Endodermal cell (in vitro differentiated cells): ENCODE data around the gene METTL24. TPM values are rescaled to one million over a fixed set of nuclear protein-coding genes. Genes with fewer than 3 reads are reported as not detected.

Source experiments
- DNase-seq: peaks from one replicate; pipeline ENCODE4 v3.0.0-alpha.2; 2017
- H3K27ac ChIP-seq: 2 replicates; pipeline ENCODE4 v1.5.1; 2013; ENCODE audit warnings: mild to moderate bottlenecking, low read depth, low read length, moderate library complexity
- H3K27me3 ChIP-seq: 2 replicates; pipeline ENCODE4 v1.6.1; 2013; ENCODE audit warnings: mild to moderate bottlenecking, low read length, moderate library complexity; ENCODE audit not compliant: insufficient read depth, control insufficient read depth, poor library complexity, severe bottlenecking
- H3K36me3 ChIP-seq: 2 replicates; pipeline ENCODE4 v1.7.0; 2013; ENCODE audit warnings: mild to moderate bottlenecking, low read length, moderate library complexity; ENCODE audit not compliant: control insufficient read depth, insufficient read depth
- H3K4me1 ChIP-seq: one replicate; pipeline ENCODE4 v1.7.0; 2013; ENCODE audit warnings: low read length; ENCODE audit not compliant: control insufficient read depth, insufficient read depth
- H3K4me3 ChIP-seq: 2 replicates; pipeline ENCODE4 v1.5.1; 2013; ENCODE audit warnings: mild to moderate bottlenecking, low read length, moderate library complexity
- H3K9ac ChIP-seq: 2 replicates; pipeline ENCODE4 v1.6.1; 2013; ENCODE audit warnings: mild to moderate bottlenecking, low read length, moderate library complexity; ENCODE audit not compliant: poor library complexity, severe bottlenecking; ENCODE audit errors: extremely low read depth
- H3K9me3 ChIP-seq: 2 replicates; pipeline ENCODE4 v1.6.1; 2013; ENCODE audit warnings: mild to moderate bottlenecking, low read length, moderate library complexity; ENCODE audit not compliant: control insufficient read depth
- H3K27ac Mint-ChIP-seq: 2 replicates; pipeline ENCODE4 v1.8.0; 2020; ENCODE audit warnings: mixed read lengths
- H3K27me3 Mint-ChIP-seq: 2 replicates; pipeline ENCODE4 v1.8.0; 2021; ENCODE audit warnings: mild to moderate bottlenecking, mixed read lengths; ENCODE audit not compliant: insufficient read depth
- H3K36me3 Mint-ChIP-seq: 2 replicates; pipeline ENCODE4 v1.8.0; 2020; ENCODE audit warnings: low read depth, mixed read lengths
- H3K4me1 Mint-ChIP-seq: 2 replicates; pipeline ENCODE4 v1.8.0; 2020; ENCODE audit warnings: mixed read lengths
- H3K4me3 Mint-ChIP-seq: 2 replicates; pipeline ENCODE4 v1.8.0; 2020; ENCODE audit warnings: mild to moderate bottlenecking, moderate library complexity, mixed read lengths
- H3K9me3 Mint-ChIP-seq: 2 replicates; pipeline ENCODE4 v1.8.0; 2020; ENCODE audit warnings: mild to moderate bottlenecking, mixed read lengths
- WGBS, 2 experiments: methylation state at CpG; one replicate each; pipeline versions ENCODE4 v1.1.5 to v1.1.7; 2013; ENCODE audit warnings: missing lambda C conversion rate in 2 of 2, mixed read lengths in 1 of 2; ENCODE audit not compliant: insufficient coverage in 1 of 2, insufficient read length in 1 of 2; 5-methylcytosine and 5-hydroxymethylcytosine counted together
- total RNA-seq, 2 donors: library from RNA; stranded (reverse); fragmentation: NEBNext Ultra II Directional in 1 of 2; extraction: Animal tissue kit (Norgen Biotek cat#: 25700) in 1 of 2; gene quantifications; 2 replicates in 1 of 2; 3 replicates in 1 of 2; pipeline ENCODE4 v1.2.1, GENCODE V29; 2021
- TF ChIP-seq, protein P1 (sequence below): fragments of 200-600 bp; sonication (generic); conservative IDR thresholded peaks from 2 replicates; pipeline ENCODE4 v1.5.0; 2021; ENCODE audit warnings: antibody characterized with exemption, mild to moderate bottlenecking

Gene METTL24
- total RNA-seq, 2 donors from 2014 or later: 0.24 to 1.3 TPM

DNA sequence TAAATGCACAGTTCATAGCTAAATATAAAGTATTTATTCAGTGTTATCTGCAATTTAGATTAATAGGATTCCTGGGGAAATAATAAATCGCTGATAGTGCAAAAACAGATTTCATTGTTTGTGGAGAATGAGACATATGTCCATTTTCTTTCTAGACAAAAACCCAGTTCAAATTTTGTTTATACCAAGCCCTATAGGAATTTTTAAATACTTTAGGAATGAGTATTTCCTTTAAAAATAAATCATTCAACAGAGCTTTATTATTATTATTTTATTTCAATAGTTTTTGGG, 86.5 kb downstream of the METTL24 start:
- no peak overlapping the region for H3K27ac ChIP-seq
- DNase-seq: no peak
- Mint-ChIP-seq H3K9me3 (no peaks in the 10 kb centered on the region), H3K4me1 (peaks cover 7% of the 10 kb centered on the region), H3K36me3 (no peaks in the 10 kb centered on the region), H3K27ac (no peak overlapping the region), H3K4me3 (no peak overlapping the region), H3K27me3 (no peaks in the 10 kb centered on the region)
- no peak overlapping the region for H3K9ac ChIP-seq
- H3K36me3 ChIP-seq: no peaks in the 10 kb centered on the region
- no peaks in the 10 kb centered on the region for H3K4me1 ChIP-seq
- H3K4me3 ChIP-seq: no peak overlapping the region
- H3K27me3 ChIP-seq: no peaks in the 10 kb centered on the region
- H3K9me3 ChIP-seq: no peaks in the 10 kb centered on the region
- WGBS, 2 experiments: 88% methylated on average over 1 of the region's 1 CpG; no CpG with 5 or more reads in 1 of the 2 experiments
- TF ChIP-seq, protein P1, sequence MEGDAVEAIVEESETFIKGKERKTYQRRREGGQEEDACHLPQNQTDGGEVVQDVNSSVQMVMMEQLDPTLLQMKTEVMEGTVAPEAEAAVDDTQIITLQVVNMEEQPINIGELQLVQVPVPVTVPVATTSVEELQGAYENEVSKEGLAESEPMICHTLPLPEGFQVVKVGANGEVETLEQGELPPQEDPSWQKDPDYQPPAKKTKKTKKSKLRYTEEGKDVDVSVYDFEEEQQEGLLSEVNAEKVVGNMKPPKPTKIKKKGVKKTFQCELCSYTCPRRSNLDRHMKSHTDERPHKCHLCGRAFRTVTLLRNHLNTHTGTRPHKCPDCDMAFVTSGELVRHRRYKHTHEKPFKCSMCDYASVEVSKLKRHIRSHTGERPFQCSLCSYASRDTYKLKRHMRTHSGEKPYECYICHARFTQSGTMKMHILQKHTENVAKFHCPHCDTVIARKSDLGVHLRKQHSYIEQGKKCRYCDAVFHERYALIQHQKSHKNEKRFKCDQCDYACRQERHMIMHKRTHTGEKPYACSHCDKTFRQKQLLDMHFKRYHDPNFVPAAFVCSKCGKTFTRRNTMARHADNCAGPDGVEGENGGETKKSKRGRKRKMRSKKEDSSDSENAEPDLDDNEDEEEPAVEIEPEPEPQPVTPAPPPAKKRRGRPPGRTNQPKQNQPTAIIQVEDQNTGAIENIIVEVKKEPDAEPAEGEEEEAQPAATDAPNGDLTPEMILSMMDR: no peak

DNA sequence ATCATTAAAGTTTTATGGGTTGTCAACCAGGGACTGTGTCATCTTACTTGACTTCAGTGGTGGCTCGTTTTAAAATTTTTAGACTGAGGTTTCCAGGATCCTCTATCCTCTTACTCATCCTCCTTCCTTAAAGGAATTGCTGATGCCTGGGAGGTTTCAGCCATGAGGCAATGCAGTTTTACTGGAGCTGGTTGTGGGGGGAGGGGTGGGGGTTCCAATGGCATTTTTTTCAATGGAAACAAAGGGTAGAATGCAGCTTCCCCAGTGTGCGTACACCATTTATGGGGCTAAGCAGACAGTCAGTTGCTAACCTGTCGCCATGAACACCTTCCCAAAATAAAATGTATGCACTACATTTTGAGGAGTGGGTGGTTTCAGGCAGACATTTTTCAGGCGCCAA, 88.0 kb downstream of the METTL24 start:
- TF ChIP-seq, protein P1: no peak
- Mint-ChIP-seq H3K27ac (peak overlapping the region; percentile 49), H3K4me1 (peaks cover 6% of the 10 kb centered on the region), H3K4me3 (no peak overlapping the region), H3K9me3 (no peaks in the 10 kb centered on the region), H3K36me3 (no peaks in the 10 kb centered on the region), H3K27me3 (no peaks in the 10 kb centered on the region)
- Histone ChIP-seq H3K9me3 (no peaks in the 10 kb centered on the region), H3K9ac (no peak overlapping the region), H3K4me3 (no peak overlapping the region), H3K4me1 (no peaks in the 10 kb centered on the region), H3K27me3 (no peaks in the 10 kb centered on the region), H3K36me3 (no peaks in the 10 kb centered on the region), H3K27ac (peak overlapping the region; percentile 65)
- 71% methylated on average over 4 of the region's 4 CpGs; no CpG with 5 or more reads in 1 of the 2 experiments for WGBS, 2 experiments
- peak; percentile 70 for DNase-seq

DNA sequence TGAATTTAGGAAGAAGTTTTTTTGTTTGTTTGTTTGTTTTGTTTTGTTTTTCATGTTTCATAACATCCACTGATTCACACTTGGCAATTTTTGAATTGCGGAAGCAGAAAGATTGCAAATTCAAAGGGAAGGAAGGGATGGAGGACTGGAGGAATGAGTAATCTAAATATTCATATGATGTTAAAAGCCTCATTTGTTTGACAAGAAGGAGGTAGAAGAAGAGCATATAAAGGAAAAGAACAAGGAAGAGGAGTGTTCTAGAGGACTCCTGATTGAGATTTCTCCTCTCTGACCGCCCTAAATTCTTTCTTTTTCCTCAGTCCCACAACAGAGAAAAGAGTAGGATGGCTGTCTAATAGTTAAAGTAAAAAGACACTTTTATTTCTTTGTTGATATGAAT, 88.5 kb downstream of the METTL24 start:
- no peak overlapping the region for H3K4me3 Mint-ChIP-seq
- 86% methylated on average over 1 to 2 of the region's 2 CpGs for WGBS, 2 experiments
- H3K27me3 Mint-ChIP-seq: no peaks in the 10 kb centered on the region
- peaks cover 2% of the 10 kb centered on the region for H3K9me3 Mint-ChIP-seq
- Histone ChIP-seq H3K4me3 (no peak overlapping the region), H3K4me1 (no peaks in the 10 kb centered on the region), H3K9ac (no peak overlapping the region), H3K27ac (peak overlapping the region; percentile 47), H3K27me3 (no peaks in the 10 kb centered on the region), H3K9me3 (no peaks in the 10 kb centered on the region), H3K36me3 (no peaks in the 10 kb centered on the region)
- peak overlapping the region; percentile 49 for H3K27ac Mint-ChIP-seq
- H3K4me1 Mint-ChIP-seq: peaks cover 6% of the 10 kb centered on the region
- TF ChIP-seq, protein P1: no peak
- DNase-seq: no peak
- H3K36me3 Mint-ChIP-seq: no peaks in the 10 kb centered on the region
